HFF-Myc (cell line): ENCODE data around the gene CNTN1.

ENCODE experiments used
- DNase-seq: peaks from one replicate; pipeline ENCODE4 v3.0.0-alpha.2; 2011; ENCODE audit warnings: low read depth; ENCODE audit errors: extremely low read depth
- H3K4me3 ChIP-seq: replicated peaks from 2 replicates; pipeline ENCODE4 v1.5.1; 2011; ENCODE audit warnings: low read depth, mild to moderate bottlenecking, control low read depth, low read length
- CTCF ChIP-seq: IDR thresholded peaks from 2 replicates; pipeline ENCODE4 v1.5.1; 2012; ENCODE audit warnings: mild to moderate bottlenecking, low read depth, low read length, control low read depth; ENCODE audit errors: missing control alignments

Gene CNTN1

GRCh38 chr12:41011939-41012338 lies 319.7 kb downstream of the CNTN1 start:
- H3K4me3 ChIP-seq = no peak overlapping the region
- no peak for TF ChIP-seq CTCF
- no peak for DNase-seq

- H3K4me3 ChIP-seq = no peak overlapping the region
- DNase-seq = no peak
- TF ChIP-seq CTCF = no peak
These were observed 321.8 kb downstream of the CNTN1 start for GRCh38 chr12:41013881-41014642.

- no peak for TF ChIP-seq CTCF
- no peak for DNase-seq
- H3K4me3 ChIP-seq = no peak overlapping the region
These were observed 322.4 kb downstream of the CNTN1 start for GRCh38 chr12:41014643-41015020.

- H3K4me3 ChIP-seq = no peak overlapping the region
- no peak for TF ChIP-seq CTCF
- no peak for DNase-seq
These were observed 325.8 kb downstream of the CNTN1 start for GRCh38 chr12:41018010-41018409.

GRCh38 chr12:41019461-41019860 lies 327.2 kb downstream of the CNTN1 start:
- TF ChIP-seq CTCF = no peak
- H3K4me3 ChIP-seq = no peak overlapping the region
- no peak for DNase-seq

GRCh38 chr12:41023836-41024235 lies 331.6 kb downstream of the CNTN1 start:
- no peak for TF ChIP-seq CTCF
- DNase-seq = no peak

GRCh38 chr12:41026151-41026550 lies 333.9 kb downstream of the CNTN1 start:
- H3K4me3 ChIP-seq = no peak overlapping the region
- no peak for DNase-seq
- TF ChIP-seq CTCF = no peak

More at GRCh38 chr12:41023836-41024235, 331.6 kb downstream of the CNTN1 start:
- H3K4me3 ChIP-seq = no peak overlapping the region
